GM23338 (cell line): Measurements from ENCODE around the gene SORL1-AS1.

ENCODE experiments used
- ATAC-seq: fragments of 200-7000 bp; cut with Tn5 transposase; 3 replicates; pipeline ENCODE4 v1.9.1; 2020
- DNase-seq: peaks from one replicate; pipeline ENCODE4 v3.0.0-alpha.2; 2015; ENCODE audit warnings: low spot score
- H2AFZ ChIP-seq: fragments of 200-600 bp; sonication (generic); 2 replicates; pipeline ENCODE4 v1.8.0; 2016; ENCODE audit warnings: antibody characterized with exemption, mild to moderate bottlenecking, moderate library complexity
- H3F3A ChIP-seq: fragments of 200-600 bp; sonication (generic); replicated peaks from 2 replicates; pipeline ENCODE4 v1.8.0; 2017; ENCODE audit warnings: antibody characterized with exemption, mixed run types, low read depth
- H3K27ac ChIP-seq: fragments of 200-600 bp; sonication (generic); 2 replicates; pipeline ENCODE4 v1.6.1; 2016; ENCODE audit warnings: low read depth
- H3K27me3 ChIP-seq: fragments of 200-600 bp; sonication (generic); 2 replicates; pipeline ENCODE4 v1.8.0; 2016; ENCODE audit warnings: mild to moderate bottlenecking, mixed run types, moderate library complexity; ENCODE audit not compliant: insufficient read depth
- H3K36me3 ChIP-seq: fragments of 200-600 bp; sonication (generic); 2 replicates; pipeline ENCODE4 v1.8.0; 2016; ENCODE audit warnings: mild to moderate bottlenecking; ENCODE audit not compliant: insufficient read depth
- H3K4me1 ChIP-seq: fragments of 200-600 bp; sonication (generic); 2 replicates; pipeline ENCODE4 v1.8.0; 2016; ENCODE audit warnings: mild to moderate bottlenecking, moderate library complexity; ENCODE audit not compliant: insufficient read depth
- H3K4me2 ChIP-seq: fragments of 200-600 bp; sonication (generic); 2 replicates; pipeline ENCODE4 v1.7.1; 2017; ENCODE audit warnings: mixed run types
- H3K4me3 ChIP-seq: fragments of 200-600 bp; sonication (generic); 2 replicates; pipeline ENCODE4 v1.6.1; 2016; ENCODE audit warnings: mixed run types
- H3K79me2 ChIP-seq: fragments of 200-600 bp; sonication (generic); replicated peaks from 2 replicates; pipeline ENCODE4 v1.8.0; 2017; ENCODE audit warnings: mild to moderate bottlenecking; ENCODE audit not compliant: insufficient read depth
- H3K9me2 ChIP-seq: fragments of 200-600 bp; sonication (generic); 2 replicates; pipeline ENCODE4 v1.8.0; 2017; ENCODE audit not compliant: insufficient read depth
- H4K20me1 ChIP-seq: fragments of 200-600 bp; sonication (generic); replicated peaks from 2 replicates; pipeline ENCODE4 v1.8.0; 2017; ENCODE audit warnings: mild to moderate bottlenecking; ENCODE audit not compliant: insufficient read depth
- H3K27ac Mint-ChIP-seq: 2 replicates; pipeline ENCODE4 v1.8.0; 2020; ENCODE audit warnings: inconsistent platforms, mild to moderate bottlenecking, moderate library complexity, mixed read lengths
- H3K27me3 Mint-ChIP-seq: 3 replicates; pipeline ENCODE4 v1.8.0; 2022; ENCODE audit warnings: low read depth, mild to moderate bottlenecking, moderate library complexity, mixed read lengths, inconsistent platforms; ENCODE audit not compliant: insufficient read depth, poor library complexity
- H3K36me3 Mint-ChIP-seq: 3 replicates; pipeline ENCODE4 v1.8.0; 2021; ENCODE audit warnings: low read depth, mild to moderate bottlenecking, inconsistent platforms, moderate library complexity, mixed read lengths
- H3K4me1 Mint-ChIP-seq: 3 replicates; pipeline ENCODE4 v1.8.0; 2020; ENCODE audit warnings: mild to moderate bottlenecking, inconsistent platforms, mixed read lengths
- H3K4me3 Mint-ChIP-seq: 3 replicates; pipeline ENCODE4 v1.8.0; 2021; ENCODE audit warnings: moderate library complexity, mild to moderate bottlenecking, inconsistent platforms, mixed read lengths
- H3K9me3 Mint-ChIP-seq: 3 replicates; pipeline ENCODE4 v1.8.0; 2020; ENCODE audit warnings: moderate library complexity, mild to moderate bottlenecking, inconsistent platforms, mixed read lengths
- CREB1 ChIP-seq: fragments of 250-450 bp; sonication (Bioruptor Pico); IDR thresholded peaks from 2 replicates; pipeline ENCODE4 v1.5.0; 2020; ENCODE audit warnings: low read depth, mild to moderate bottlenecking, moderate library complexity
- CTCF ChIP-seq, 2 experiments: fragments of 200-600 bp in 1 of 2; sonication (generic) in 1 of 2; conservative IDR thresholded peaks; 2 replicates each; pipeline versions ENCODE4 v1.5.1 to v1.6.1; 2016 to 2017; ENCODE audit warnings: antibody characterized with exemption in 2 of 2, low read depth in 2 of 2, mild to moderate bottlenecking in 2 of 2, moderate library complexity in 1 of 2
- EZH2 ChIP-seq: fragments of 200-600 bp; sonication (generic); IDR thresholded peaks from one replicate; pipeline ENCODE4 v1.8.0; 2017; ENCODE audit warnings: antibody characterized with exemption, mild to moderate bottlenecking, low read depth; ENCODE audit not compliant: unreplicated experiment
- EZH2phosphoT487 ChIP-seq: fragments of 200-600 bp; sonication (generic); IDR thresholded peaks from one replicate; pipeline ENCODE4 v1.8.1; 2018; ENCODE audit warnings: antibody characterized with exemption; ENCODE audit not compliant: unreplicated experiment
- JUNB ChIP-seq: IDR thresholded peaks from one replicate; pipeline ENCODE4 v1.6.1; 2016; ENCODE audit warnings: antibody characterized with exemption; ENCODE audit not compliant: unreplicated experiment
- NANOG ChIP-seq: IDR thresholded peaks from 2 replicates; pipeline ENCODE4 v1.6.1; 2016; ENCODE audit warnings: antibody characterized with exemption, borderline replicate concordance
- STAT1 ChIP-seq: IDR thresholded peaks from one replicate; pipeline ENCODE4 v1.6.1; 2016; ENCODE audit warnings: antibody characterized with exemption; ENCODE audit not compliant: unreplicated experiment
- ZNF114 ChIP-seq: fragments of 250-450 bp; sonication (Bioruptor Pico); IDR thresholded peaks from 2 replicates; pipeline ENCODE4 v1.5.0; 2020; ENCODE audit warnings: mild to moderate bottlenecking, moderate library complexity
- ZNF331 ChIP-seq: fragments of 250-450 bp; sonication (Bioruptor Pico); IDR thresholded peaks from 2 replicates; pipeline ENCODE4 v1.5.0; 2020; ENCODE audit warnings: low read depth, mild to moderate bottlenecking, moderate library complexity
- TF ChIP-seq, protein P1 (sequence below): IDR thresholded peaks from one replicate; pipeline ENCODE4 v1.6.1; 2018; ENCODE audit warnings: antibody characterized with exemption; ENCODE audit not compliant: unreplicated experiment

The SORL1-AS1 gene

DNA sequence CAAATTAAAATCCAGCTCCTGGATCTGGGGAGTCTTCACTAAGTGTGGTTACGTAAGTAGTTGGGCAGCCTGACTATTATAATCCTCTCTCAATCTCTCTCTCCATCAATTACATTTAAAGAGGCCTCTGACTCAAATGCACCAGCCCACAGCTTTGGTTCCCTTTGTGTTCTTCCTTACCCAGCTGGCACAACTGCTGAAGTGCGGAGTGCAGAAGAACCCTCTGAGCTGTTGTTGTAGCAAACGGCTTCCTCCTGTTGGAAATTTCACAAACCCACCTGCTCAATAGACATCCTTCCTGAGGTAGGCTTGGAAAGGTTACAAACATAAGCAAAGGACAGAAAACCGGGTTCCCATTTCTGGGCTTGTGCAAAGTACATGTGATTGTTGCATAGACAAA, 17.6 kb downstream of the SORL1-AS1 start:
- H3F3A ChIP-seq, result no peaks in the 10 kb centered on the region
- Mint-ChIP-seq H3K9me3 (no peaks in the 10 kb centered on the region), H3K27ac (no peak overlapping the region), H3K4me1 (peaks cover 4% of the 10 kb centered on the region; the same call in 2 of the 3 replicates), H3K27me3 (no peaks in the 10 kb centered on the region), H3K4me3 (no peak overlapping the region), H3K36me3 (no peaks in the 10 kb centered on the region)
- peaks cover 9% of the 10 kb centered on the region; the same call in 1 of the 2 replicates for H3K9me2 ChIP-seq
- H3K4me3 ChIP-seq, result no peak overlapping the region
- no peak overlapping the region for H3K4me2 ChIP-seq
- DNase-seq (no peak), ATAC-seq (no peak)
- H3K27me3 ChIP-seq, result no peaks in the 10 kb centered on the region
- TF ChIP-seq CTCF (conservative IDR thresholded peaks at IDR 0.05; ENCODE audit: low read depth in 2 of 2) (no peak), JUNB (no peak), CREB1 (CRISPR knock-in tag) (no peak)
- H3K27ac ChIP-seq, result no peak overlapping the region
- 0 out of 2 replicates have a peak overlapping the region, but pooled peaks have one; percentile 52 for H2AFZ ChIP-seq
- H4K20me1 ChIP-seq, result no peaks in the 10 kb centered on the region
- no peaks in the 10 kb centered on the region for H3K79me2 ChIP-seq
- H3K36me3 ChIP-seq, result no peaks in the 10 kb centered on the region
- H3K4me1 ChIP-seq, result no peaks in the 10 kb centered on the region

- ATAC-seq (no peak), DNase-seq (no peak)
- Histone ChIP-seq H3K4me3 (no peak overlapping the region), H4K20me1 (no peaks in the 10 kb centered on the region), H3K79me2 (no peaks in the 10 kb centered on the region), H3K27ac (no peak overlapping the region), H3K9me2 (peaks cover 11% of the 10 kb centered on the region), H3K4me2 (no peak overlapping the region), H3K4me1 (0 out of 2 replicates have a peak, but pooled peaks cover under 1% of the 10 kb centered on the region), H3F3A (no peaks in the 10 kb centered on the region), H3K27me3 (peaks cover 5% of the 10 kb centered on the region; the same call in 1 of the 2 replicates), H2AFZ (peak overlapping the region; percentile 60; the same call in 1 of the 2 replicates), H3K36me3 (no peaks in the 10 kb centered on the region)
- Mint-ChIP-seq H3K4me1 (peaks cover 4% of the 10 kb centered on the region; the same call in 2 of the 3 replicates), H3K4me3 (no peak overlapping the region), H3K36me3 (no peaks in the 10 kb centered on the region), H3K27ac (no peak overlapping the region), H3K27me3 (peaks cover 8% of the 10 kb centered on the region), H3K9me3 (no peaks in the 10 kb centered on the region)
- TF ChIP-seq ZNF331 (CRISPR knock-in tag) (no peak), STAT1 (no peak), CTCF (conservative IDR thresholded peaks at IDR 0.05; ENCODE audit: low read depth in 2 of 2) (no peak), ZNF114 (CRISPR knock-in tag) (no peak), EZH2 (no peak), EZH2phosphoT487 (no peak), NANOG (no peak)
- TF ChIP-seq, protein P1, sequence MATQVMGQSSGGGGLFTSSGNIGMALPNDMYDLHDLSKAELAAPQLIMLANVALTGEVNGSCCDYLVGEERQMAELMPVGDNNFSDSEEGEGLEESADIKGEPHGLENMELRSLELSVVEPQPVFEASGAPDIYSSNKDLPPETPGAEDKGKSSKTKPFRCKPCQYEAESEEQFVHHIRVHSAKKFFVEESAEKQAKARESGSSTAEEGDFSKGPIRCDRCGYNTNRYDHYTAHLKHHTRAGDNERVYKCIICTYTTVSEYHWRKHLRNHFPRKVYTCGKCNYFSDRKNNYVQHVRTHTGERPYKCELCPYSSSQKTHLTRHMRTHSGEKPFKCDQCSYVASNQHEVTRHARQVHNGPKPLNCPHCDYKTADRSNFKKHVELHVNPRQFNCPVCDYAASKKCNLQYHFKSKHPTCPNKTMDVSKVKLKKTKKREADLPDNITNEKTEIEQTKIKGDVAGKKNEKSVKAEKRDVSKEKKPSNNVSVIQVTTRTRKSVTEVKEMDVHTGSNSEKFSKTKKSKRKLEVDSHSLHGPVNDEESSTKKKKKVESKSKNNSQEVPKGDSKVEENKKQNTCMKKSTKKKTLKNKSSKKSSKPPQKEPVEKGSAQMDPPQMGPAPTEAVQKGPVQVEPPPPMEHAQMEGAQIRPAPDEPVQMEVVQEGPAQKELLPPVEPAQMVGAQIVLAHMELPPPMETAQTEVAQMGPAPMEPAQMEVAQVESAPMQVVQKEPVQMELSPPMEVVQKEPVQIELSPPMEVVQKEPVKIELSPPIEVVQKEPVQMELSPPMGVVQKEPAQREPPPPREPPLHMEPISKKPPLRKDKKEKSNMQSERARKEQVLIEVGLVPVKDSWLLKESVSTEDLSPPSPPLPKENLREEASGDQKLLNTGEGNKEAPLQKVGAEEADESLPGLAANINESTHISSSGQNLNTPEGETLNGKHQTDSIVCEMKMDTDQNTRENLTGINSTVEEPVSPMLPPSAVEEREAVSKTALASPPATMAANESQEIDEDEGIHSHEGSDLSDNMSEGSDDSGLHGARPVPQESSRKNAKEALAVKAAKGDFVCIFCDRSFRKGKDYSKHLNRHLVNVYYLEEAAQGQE, result no peak
Measured at GRCh38 chr11:121431820-121432526, 20.8 kb downstream of the SORL1-AS1 start.
